ENCODE data around the gene PRRT1.

- TF ChIP-seq POLR2A (IDR thresholded peaks at IDR 0.05; ENCODE audit: low read depth, low read length), result no peak
- no peak for TF ChIP-seq POLR2AphosphoS5 (IDR thresholded peaks at IDR 0.05; ENCODE audit: low read depth, low read length)
- TF ChIP-seq TAF1 (IDR thresholded peaks at IDR 0.05; ENCODE audit: low read depth, low read length), result no peak
- no peak for TF ChIP-seq PAX5 (IDR thresholded peaks at IDR 0.05; ENCODE audit: insufficient read depth, low read length, severe bottlenecking)
- no peak for TF ChIP-seq SPI1 (IDR thresholded peaks at IDR 0.05; ENCODE audit: low read depth, low read length)
Measured at GRCh38 chr6:32120573-32121059, 31.1 kb downstream of the PRRT1 start.
